PFSK-1 (cell line): ENCODE results near the gene KRTAP10-5.

Experiments used
- FOXP2 ChIP-seq: optimal IDR thresholded peaks from 2 replicates; pipeline ENCODE3; 2011; ENCODE audit warnings: borderline replicate concordance, control low read depth, inconsistent platforms; ENCODE audit not compliant: insufficient read depth; ENCODE audit errors: extremely low read length, extremely low read depth
- POLR2AphosphoS5 ChIP-seq: IDR thresholded peaks from 2 replicates; pipeline ENCODE4 v1.6.1; 2012; ENCODE audit warnings: low read depth, mild to moderate bottlenecking, control low read depth, low read length, moderate library complexity
- REST ChIP-seq, 2 experiments: IDR thresholded peaks; 2 replicates each; pipeline versions ENCODE4 v1.6.1 to v1.8.0; 2011 to 2012; ENCODE audit warnings: low read depth in 2 of 2, low read length in 2 of 2, control low read depth in 1 of 2, inconsistent platforms in 1 of 2, mild to moderate bottlenecking in 1 of 2, moderate library complexity in 1 of 2; ENCODE audit not compliant: insufficient read depth in 1 of 2
- SIN3A ChIP-seq: IDR thresholded peaks from 2 replicates; pipeline ENCODE4 v1.6.1; 2012; ENCODE audit warnings: mild to moderate bottlenecking, low read length, moderate library complexity, borderline replicate concordance; ENCODE audit not compliant: insufficient read depth
- TAF1 ChIP-seq: IDR thresholded peaks from 2 replicates; pipeline ENCODE4 v1.6.1; 2012; ENCODE audit warnings: low read length, control low read depth, borderline replicate concordance; ENCODE audit not compliant: insufficient read depth

KRTAP10-5 gene

GRCh38 chr21:44564886-44565598, 15.4 kb downstream of the KRTAP10-5 start:
- TF ChIP-seq SIN3A (no peak), POLR2AphosphoS5 (no peak), REST (IDR thresholded peaks at IDR 0.05; ENCODE audit: insufficient read depth in 1 of 2, low read depth in 2 of 2, low read length in 2 of 2) (no peak), FOXP2 (no peak)

DNA sequence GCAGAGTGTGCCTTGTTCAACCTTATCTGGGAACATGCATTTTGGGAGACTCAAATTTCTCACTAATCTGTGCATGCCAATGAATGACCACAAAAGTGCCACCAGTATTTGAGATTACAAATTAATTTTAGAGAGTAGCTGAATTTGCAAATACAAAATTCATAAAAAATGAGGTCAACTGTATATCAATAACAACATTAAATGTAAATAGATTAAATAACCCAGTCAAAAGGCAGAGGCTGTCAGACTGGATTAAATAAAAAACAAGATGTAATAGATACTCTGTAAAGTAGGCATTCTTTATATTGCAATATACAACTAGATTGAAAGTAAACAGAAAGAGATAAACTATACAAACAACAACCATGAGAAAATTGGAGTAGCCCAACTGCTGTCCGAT, 16.3 kb downstream of the KRTAP10-5 start:
- TF ChIP-seq REST (IDR thresholded peaks at IDR 0.05; ENCODE audit: insufficient read depth in 1 of 2, low read depth in 2 of 2, low read length in 2 of 2) (no peak), SIN3A (no peak), TAF1 (no peak), FOXP2 (no peak), POLR2AphosphoS5 (no peak)

GRCh38 chr21:44558695-44559094, 21.7 kb downstream of the KRTAP10-5 start, which contains the start of gene KRTAP10-3:
TSS of gene KRTAP10-3 (minus strand) at chr21:44558795. CDS start at chr21:44558715, 80 bp downstream.
- TF ChIP-seq SIN3A (no peak), TAF1 (no peak), REST (IDR thresholded peaks at IDR 0.05; ENCODE audit: insufficient read depth in 1 of 2, low read depth in 2 of 2, low read length in 2 of 2) (no peak), FOXP2 (no peak), POLR2AphosphoS5 (no peak)

DNA sequence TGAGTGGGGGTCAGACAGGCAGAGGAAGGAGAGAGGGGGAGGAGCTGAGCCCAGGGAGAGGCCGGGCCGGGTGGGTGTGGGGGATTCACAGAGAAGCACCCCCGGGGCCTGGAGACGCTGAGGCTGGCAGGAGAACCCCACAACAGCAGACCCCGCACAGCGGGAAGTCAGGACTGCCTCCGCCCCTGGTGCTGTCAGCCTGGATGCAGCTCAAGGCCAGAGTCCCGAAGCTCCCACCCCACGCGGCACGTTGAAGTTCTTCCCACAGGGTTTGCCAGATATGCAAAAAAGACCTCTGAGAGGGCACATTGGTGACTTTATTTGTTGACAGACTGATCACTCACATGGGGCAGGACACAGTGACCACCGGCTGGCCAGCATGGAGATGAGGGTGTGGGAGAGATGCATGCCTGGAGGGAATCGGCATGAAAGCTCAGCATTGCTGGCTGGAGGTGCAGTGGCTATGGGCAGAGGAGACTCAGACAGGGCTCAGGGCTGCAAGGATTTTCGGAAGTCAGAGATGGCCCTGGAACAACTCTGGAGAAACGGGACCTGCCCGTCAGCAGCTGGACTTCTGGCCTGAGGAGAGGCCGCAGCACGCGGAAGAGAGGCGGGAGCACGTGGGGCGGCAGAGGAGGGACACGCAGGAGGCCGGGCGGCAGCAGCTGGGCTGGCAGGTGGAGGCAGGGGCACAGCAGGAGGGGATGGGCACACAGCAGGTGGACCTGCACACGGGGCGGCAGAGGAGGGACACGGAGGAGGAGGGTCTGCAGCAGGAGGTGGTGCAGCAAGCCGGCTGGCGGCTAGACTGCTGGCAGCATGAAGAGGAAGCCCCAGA, 22.7 kb downstream of the KRTAP10-5 start:
- TF ChIP-seq FOXP2 (no peak), SIN3A (no peak), TAF1 (no peak), POLR2AphosphoS5 (no peak)

- TF ChIP-seq REST (IDR thresholded peaks at IDR 0.05; ENCODE audit: insufficient read depth in 1 of 2, low read depth in 2 of 2, low read length in 2 of 2) (no peak), FOXP2 (no peak), SIN3A (no peak), POLR2AphosphoS5 (no peak), TAF1 (no peak)
Measured at GRCh38 chr21:44556879-44557278, 23.5 kb downstream of the KRTAP10-5 start.
